ENCODE measurements around the gene CHURC1.
A peak's percentile ranks its signal among the peaks of the same experiment; 100 is the strongest.

Gene CHURC1

GRCh38 chr14:64956697-64957406, 42.6 kb downstream of the CHURC1 start:
- no peak for DNase-seq (ENCODE audit: low spot score)

GRCh38 chr14:64958201-64958600, 43.9 kb downstream of the CHURC1 start:
- no peak for DNase-seq (ENCODE audit: low spot score)

- no peak for DNase-seq (ENCODE audit: low spot score)
Measured at GRCh38 chr14:64958743-64959142, 44.5 kb downstream of the CHURC1 start.

GRCh38 chr14:64960762-64961276, 46.6 kb downstream of the CHURC1 start:
- no peak for DNase-seq (ENCODE audit: low spot score)

GRCh38 chr14:64963611-64964010, 49.4 kb downstream of the CHURC1 start:
- DNase-seq (ENCODE audit: low spot score): no peak

GRCh38 chr14:64965356-64966000, 51.2 kb downstream of the CHURC1 start:
- no peak for DNase-seq (ENCODE audit: low spot score)

GRCh38 chr14:64966976-64967375, 52.7 kb downstream of the CHURC1 start:
- DNase-seq (ENCODE audit: low spot score): no peak

GRCh38 chr14:64968167-64968566, 53.9 kb downstream of the CHURC1 start:
- DNase-seq (ENCODE audit: low spot score): no peak

GRCh38 chr14:64968651-64969050, 54.4 kb downstream of the CHURC1 start:
- no peak for DNase-seq (ENCODE audit: low spot score)

- no peak for DNase-seq (ENCODE audit: low spot score)
Measured at GRCh38 chr14:64970041-64970440, 55.8 kb downstream of the CHURC1 start.

- no peak for DNase-seq (ENCODE audit: low spot score)
Measured at GRCh38 chr14:64970776-64971477, 56.7 kb downstream of the CHURC1 start.

- DNase-seq (ENCODE audit: low spot score): no peak
Measured at GRCh38 chr14:64971491-64971942, 57.3 kb downstream of the CHURC1 start.

- DNase-seq (ENCODE audit: low spot score): peak; percentile 64
Measured at GRCh38 chr14:64971943-64972791, 57.9 kb downstream of the CHURC1 start, which contains the start of gene RAB15. RAB15 (minus strand) TSS chr14:64972336; CDS start chr14:64972076, 260 bp downstream.

GRCh38 chr14:64973026-64973442, 58.8 kb downstream of the CHURC1 start:
- no peak for DNase-seq (ENCODE audit: low spot score)

GRCh38 chr14:64973826-64974225, 59.6 kb downstream of the CHURC1 start:
- DNase-seq (ENCODE audit: low spot score): no peak

GRCh38 chr14:64974563-64974962, 60.3 kb downstream of the CHURC1 start:
- DNase-seq (ENCODE audit: low spot score): no peak

GRCh38 chr14:64979336-64980074, 65.2 kb downstream of the CHURC1 start:
- peak; percentile 39 for DNase-seq (ENCODE audit: low spot score)

- peak; percentile 51 for DNase-seq (ENCODE audit: low spot score)
Measured at GRCh38 chr14:64983439-64984310, 69.4 kb downstream of the CHURC1 start.
